RCC 7860 (cell line): ENCODE data around the gene PIGR.
A peak's percentile ranks its signal among the peaks of the same experiment; 100 is the strongest.

Experiments
- DNase-seq: peaks from one replicate; pipeline ENCODE4 v3.0.0-alpha.2; 2015; ENCODE audit warnings: low spot score
- FAIRE-seq: peaks from 2 replicates; lab custom pipeline; 2012; peaks lifted over from hg19 to GRCh38; lab: Jason Lieb, UNC

PIGR gene

DNA sequence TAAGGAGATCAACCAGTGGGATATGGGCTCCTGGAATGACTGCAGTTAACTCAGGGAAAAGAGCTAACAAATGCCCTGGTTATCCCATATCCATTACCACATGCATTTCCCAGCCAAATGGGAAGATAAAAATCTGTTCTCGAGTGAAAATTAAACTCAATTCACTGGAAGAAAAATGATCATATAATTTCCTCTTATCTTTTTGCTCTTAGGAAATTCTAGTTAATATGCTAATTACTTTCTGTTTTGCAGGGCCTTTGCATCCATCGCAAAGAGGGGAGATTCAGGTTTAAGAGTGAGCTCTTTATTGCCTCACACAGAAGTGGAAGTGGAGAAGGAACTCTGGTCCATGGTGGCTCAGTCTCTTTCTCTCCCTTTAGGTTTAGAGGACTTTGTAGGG, 52.9 kb downstream of the PIGR start:
- DNase-seq, result no peak
- FAIRE-seq, result no peak

DNA sequence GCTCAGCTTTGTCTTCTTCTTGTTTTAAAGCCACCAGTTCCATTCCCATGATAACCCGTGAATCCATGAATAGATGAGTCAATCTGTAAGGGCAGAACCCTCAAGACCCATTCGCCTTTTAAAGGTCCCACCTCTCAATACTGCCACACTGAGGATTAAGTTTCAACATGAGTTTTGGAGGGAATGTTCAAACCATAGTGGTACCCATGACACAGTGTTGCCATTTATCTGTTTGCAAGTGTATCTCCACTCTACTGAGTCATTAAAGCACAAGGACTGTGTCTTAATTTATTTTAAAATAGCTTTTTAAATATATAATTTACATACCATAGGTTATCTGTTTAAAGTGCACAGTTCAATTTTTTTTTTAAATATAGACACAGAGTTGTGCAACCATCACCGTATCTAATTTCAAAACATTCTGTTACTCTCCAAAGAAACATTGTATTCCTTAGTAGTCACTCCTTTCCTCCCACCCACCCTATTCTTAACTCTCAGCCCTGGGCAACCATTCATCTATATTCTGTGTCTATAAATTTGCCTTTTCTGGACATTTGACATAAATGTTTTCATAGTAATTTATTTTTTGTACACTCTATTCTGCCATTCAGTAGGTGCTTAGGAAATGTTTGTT, 53.8 kb downstream of the PIGR start:
- FAIRE-seq, result no peak
- no peak for DNase-seq

DNA sequence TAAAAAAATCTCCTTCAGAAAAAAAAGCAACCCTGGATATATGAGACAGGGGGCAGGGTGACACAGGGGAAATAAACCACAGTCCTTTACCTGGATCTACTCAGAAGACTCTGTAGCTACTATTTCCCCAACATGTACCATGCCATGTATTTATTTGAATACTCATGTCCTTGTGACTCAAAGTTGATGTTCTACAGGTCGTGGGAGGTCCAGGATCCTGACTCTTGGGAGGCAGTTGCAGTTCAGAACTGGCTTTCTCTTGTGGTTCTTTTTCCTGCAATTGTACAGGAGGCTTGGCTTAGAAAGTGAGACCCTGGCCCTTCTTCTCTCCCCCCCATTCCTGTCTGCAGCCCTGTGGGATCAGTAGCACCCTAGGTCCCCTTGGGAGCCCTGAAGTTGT, 54.9 kb downstream of the PIGR start:
- no peak for FAIRE-seq

DNA sequence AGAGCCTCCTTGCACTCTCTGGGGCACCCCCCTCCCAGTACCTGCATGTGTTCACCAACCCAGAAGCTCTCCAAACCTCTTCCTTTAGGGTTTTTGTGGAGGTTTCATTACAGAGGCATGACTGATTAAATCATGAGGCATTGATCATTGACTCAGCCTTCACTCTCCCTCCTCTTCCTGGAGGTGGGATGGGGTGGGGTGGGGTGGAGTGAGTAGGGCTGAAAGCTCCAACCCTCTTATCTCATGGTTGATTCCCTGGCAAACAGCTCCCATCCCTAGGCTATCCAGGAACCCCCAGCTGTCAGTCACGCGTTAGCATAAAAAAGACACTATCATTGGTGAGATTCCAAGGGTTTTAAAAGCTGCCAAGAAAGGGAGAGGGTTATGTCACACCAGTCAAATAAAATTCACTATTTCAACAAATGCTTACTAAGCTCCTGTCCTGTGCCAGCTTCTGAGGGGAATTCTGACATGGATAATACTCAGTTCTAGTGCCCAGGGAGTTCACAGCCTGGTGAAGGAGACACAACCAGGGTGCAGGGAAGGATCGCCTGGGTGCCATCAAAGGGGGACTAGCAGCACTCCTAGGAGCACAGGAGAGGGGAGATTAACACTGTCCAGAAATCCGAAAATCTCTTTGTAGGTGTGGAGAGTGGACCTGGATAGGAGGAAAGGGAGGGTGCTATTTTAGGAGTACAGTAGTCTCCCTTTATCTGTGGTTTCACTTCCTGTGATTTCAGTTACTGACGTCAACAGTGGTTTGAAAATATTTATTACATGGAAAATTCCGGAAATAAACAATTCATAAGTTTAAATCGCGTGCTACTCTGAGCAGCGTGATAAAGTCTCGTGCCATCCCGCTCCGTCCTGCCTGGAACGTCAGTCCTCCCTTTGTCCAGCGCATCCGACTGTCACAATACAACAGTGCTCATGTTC, 55.9 kb downstream of the PIGR start:
- DNase-seq, result peak; percentile 34
- no peak for FAIRE-seq

More for the DNA sequence above, 54.9 kb downstream of the PIGR start:
- no peak for DNase-seq

- FAIRE-seq (no peak), DNase-seq (no peak)
Measured at GRCh38 chr1:206887701-206888100, 58.6 kb downstream of the PIGR start.

GRCh38 chr1:206886831-206887230, 59.4 kb downstream of the PIGR start:
- FAIRE-seq (no peak), DNase-seq (no peak)

- FAIRE-seq, result no peak
- no peak for DNase-seq
Measured at GRCh38 chr1:206885341-206886060, 60.8 kb downstream of the PIGR start.

- no peak for FAIRE-seq
Measured at GRCh38 chr1:206883876-206884275, 62.4 kb downstream of the PIGR start.

GRCh38 chr1:206883160-206883559, 63.1 kb downstream of the PIGR start:
- DNase-seq, result no peak
- FAIRE-seq, result no peak

More at GRCh38 chr1:206883876-206884275, 62.4 kb downstream of the PIGR start:
- no peak for DNase-seq

GRCh38 chr1:206882555-206882954, 63.7 kb downstream of the PIGR start:
- DNase-seq (no peak), FAIRE-seq (no peak)

GRCh38 chr1:206880314-206880713, 66.0 kb downstream of the PIGR start:
- no peak for FAIRE-seq
- DNase-seq, result no peak
